ENCODE measurements around the gene DOCK3. TPM values are rescaled to one million over a fixed set of nuclear protein-coding genes. Genes with fewer than 3 reads are reported as not detected.
"Not testable (repeated sequence)": the region's sequence is repeated elsewhere in the genome, so short reads cannot be mapped to it uniquely, and the experiment has no call there.

Gene DOCK3
- total RNA-seq, 1 donor from 2014 or later, result 2.7 TPM

DNA sequence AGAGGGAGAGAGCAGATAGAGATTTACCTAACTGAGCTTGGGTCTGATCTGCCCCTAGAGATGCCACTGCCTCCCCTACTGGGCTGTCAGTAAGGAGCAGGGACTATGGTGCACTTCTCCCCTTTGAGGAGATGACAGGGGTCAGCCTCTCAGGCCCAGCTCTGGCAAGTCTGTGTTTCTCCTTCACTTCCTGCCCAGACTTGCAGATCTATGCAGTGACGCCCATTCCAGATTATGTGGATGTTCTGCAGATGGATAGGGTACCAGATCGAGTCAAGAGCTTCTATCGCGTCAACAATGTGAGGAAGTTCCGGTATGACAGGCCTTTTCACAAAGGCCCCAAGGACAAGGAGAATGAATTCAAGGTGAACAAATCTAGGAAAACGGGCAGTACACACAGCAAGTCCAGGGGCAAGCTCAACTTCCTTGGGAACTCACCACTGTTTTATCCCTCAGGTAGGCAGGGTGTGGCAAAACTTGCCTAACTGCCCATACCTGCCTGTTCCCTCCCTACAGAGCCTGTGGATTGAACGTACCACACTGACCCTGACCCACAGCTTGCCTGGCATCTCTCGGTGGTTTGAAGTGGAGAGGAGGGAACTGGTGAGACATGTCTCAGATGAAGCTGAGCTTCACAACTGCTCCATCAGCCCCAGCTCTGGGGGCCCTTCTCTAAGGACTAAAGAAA is 681.3 kb downstream of the DOCK3 start:
- no peaks in the 10 kb centered on the region for H3K9me3 ChIP-seq
- TF ChIP-seq, protein P1, sequence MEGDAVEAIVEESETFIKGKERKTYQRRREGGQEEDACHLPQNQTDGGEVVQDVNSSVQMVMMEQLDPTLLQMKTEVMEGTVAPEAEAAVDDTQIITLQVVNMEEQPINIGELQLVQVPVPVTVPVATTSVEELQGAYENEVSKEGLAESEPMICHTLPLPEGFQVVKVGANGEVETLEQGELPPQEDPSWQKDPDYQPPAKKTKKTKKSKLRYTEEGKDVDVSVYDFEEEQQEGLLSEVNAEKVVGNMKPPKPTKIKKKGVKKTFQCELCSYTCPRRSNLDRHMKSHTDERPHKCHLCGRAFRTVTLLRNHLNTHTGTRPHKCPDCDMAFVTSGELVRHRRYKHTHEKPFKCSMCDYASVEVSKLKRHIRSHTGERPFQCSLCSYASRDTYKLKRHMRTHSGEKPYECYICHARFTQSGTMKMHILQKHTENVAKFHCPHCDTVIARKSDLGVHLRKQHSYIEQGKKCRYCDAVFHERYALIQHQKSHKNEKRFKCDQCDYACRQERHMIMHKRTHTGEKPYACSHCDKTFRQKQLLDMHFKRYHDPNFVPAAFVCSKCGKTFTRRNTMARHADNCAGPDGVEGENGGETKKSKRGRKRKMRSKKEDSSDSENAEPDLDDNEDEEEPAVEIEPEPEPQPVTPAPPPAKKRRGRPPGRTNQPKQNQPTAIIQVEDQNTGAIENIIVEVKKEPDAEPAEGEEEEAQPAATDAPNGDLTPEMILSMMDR (IDR thresholded peaks at IDR 0.05), result no peak
- no peaks in the 10 kb centered on the region for H3K36me3 ChIP-seq
- no peak overlapping the region for H3K4me3 ChIP-seq
- no peaks in the 10 kb centered on the region for H3K4me1 ChIP-seq
- ATAC-seq, result no peak
- H3K27me3 ChIP-seq, result no peaks in the 10 kb centered on the region
- no peak overlapping the region for H3K27ac ChIP-seq
- DNase-seq, result no peak
- intact Hi-C loops (cut with DNase I), result no loop called here

GRCh38 chr3:51357856-51358255 is 683.1 kb downstream of the DOCK3 start:
- H3K4me1 ChIP-seq, result no peaks in the 10 kb centered on the region
- H3K9me3 ChIP-seq, result no peaks in the 10 kb centered on the region
- H3K27ac ChIP-seq, result no peak overlapping the region
- H3K27me3 ChIP-seq, result no peaks in the 10 kb centered on the region
- no peak for ATAC-seq
- no peak overlapping the region for H3K4me3 ChIP-seq
- DNase-seq, result no peak
- TF ChIP-seq, protein P1 (IDR thresholded peaks at IDR 0.05), result no peak
- intact Hi-C loops (cut with DNase I), result no loop called here
- H3K36me3 ChIP-seq, result no peaks in the 10 kb centered on the region

DNA sequence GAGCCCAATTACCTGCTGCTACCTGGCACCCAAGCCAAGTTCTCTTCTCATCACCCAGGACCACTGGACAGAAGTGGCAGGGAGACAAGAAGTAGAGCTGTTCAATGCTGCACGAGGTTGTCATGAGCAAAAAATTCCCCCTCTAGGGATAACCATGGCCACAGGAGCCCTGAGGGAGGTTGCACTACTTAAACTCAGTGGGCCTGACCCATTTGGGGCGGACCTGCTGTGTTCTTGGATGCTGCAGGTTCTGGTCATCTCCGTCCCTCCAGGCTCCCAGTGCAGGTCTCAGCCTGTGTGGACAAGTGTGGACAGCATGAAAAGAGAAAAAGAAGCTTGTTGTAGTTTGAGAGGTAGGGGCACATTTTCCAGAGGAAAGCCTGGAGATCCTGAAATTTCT is 684.3 kb downstream of the DOCK3 start:
- no peaks in the 10 kb centered on the region for H3K36me3 ChIP-seq
- intact Hi-C loops (cut with DNase I), result no loop called here
- H3K27me3 ChIP-seq, result no peaks in the 10 kb centered on the region
- H3K4me3 ChIP-seq, result no peak overlapping the region
- H3K9me3 ChIP-seq, result no peaks in the 10 kb centered on the region
- DNase-seq (no peak), ATAC-seq (no peak)
- H3K4me1 ChIP-seq, result no peaks in the 10 kb centered on the region
- H3K27ac ChIP-seq, result no peak overlapping the region
- TF ChIP-seq, protein P1 (IDR thresholded peaks at IDR 0.05), result no peak

DNA sequence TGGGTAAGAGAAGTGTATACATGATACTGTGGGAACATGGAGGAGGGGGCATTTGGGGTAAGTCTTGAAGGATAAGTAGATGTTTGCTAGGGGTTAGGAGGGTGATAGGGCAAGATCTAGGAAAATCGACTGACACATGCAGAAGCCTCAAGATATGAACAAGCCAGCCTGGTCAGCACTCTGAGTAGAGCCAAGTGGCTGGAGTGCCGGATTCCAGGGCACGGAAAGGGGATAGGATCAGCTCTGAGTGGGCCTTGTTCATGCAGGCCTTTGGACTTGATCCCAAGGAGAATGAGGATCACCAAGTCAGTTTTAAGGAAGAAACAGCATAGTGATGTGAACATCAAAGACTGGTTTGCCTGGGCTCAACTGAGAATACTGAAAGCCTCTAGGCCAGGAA is 686.1 kb downstream of the DOCK3 start:
- TF ChIP-seq, protein P1 (IDR thresholded peaks at IDR 0.05), result no peak
- intact Hi-C loops (cut with DNase I), result no loop called here
- Histone ChIP-seq H3K4me3 (no peak overlapping the region), H3K27ac (no peak overlapping the region), H3K4me1 (no peaks in the 10 kb centered on the region), H3K27me3 (no peaks in the 10 kb centered on the region), H3K9me3 (no peaks in the 10 kb centered on the region), H3K36me3 (no peaks in the 10 kb centered on the region)
- no peak for ATAC-seq
- no peak for DNase-seq

DNA sequence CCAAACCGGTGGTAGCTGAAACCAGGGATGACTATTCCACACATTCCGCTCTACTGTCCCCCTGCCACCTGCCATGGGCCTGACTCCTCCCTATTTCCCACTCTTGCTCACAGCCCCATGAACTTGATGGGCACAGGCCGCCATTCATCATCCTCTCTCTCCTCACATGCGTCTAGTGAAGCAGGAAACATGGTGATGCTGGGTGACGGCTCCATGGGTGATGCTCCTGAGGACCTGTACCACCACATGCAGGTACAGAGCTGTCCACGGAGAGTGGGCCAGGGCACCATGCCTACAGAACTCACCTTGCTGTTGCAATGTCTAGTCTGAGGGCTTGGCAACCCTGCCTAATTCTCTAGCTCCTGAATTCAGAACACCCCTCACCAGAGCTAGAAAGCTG is 687.0 kb downstream of the DOCK3 start:
- intact Hi-C loops (cut with DNase I), result no loop called here
- no peaks in the 10 kb centered on the region for H3K4me1 ChIP-seq
- no peak overlapping the region for H3K27ac ChIP-seq
- TF ChIP-seq, protein P1 (IDR thresholded peaks at IDR 0.05), result no peak
- H3K9me3 ChIP-seq, result no peaks in the 10 kb centered on the region
- H3K36me3 ChIP-seq, result no peaks in the 10 kb centered on the region
- ATAC-seq (no peak), DNase-seq (no peak)
- no peaks in the 10 kb centered on the region for H3K27me3 ChIP-seq
- no peak overlapping the region for H3K4me3 ChIP-seq

GRCh38 chr3:51362476-51362875 is 687.7 kb downstream of the DOCK3 start:
- no peak for DNase-seq

DNA sequence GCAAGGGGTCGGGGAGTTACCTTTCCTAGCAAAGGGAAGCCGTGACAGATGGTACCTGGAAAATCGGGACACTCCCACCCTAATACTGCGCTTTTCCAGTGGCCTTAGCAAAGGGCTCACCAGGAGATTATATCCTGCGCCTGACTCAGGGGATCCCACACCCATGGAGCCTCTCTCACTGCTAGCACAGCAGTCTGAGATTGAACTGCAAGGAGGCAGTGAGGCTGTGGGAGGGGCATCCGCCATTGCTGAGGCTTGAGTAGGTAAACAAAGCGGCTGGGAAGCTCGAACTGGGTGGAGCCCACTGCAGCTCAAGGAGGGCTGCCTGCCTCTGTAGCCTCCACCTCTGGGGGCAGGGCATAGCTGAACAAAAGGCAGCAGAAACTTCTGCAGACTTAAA is 693.5 kb downstream of the DOCK3 start:
- H3K4me3 ChIP-seq; ATAC-seq; H3K9me3 ChIP-seq; H3K4me1 ChIP-seq; H3K27me3 ChIP-seq; intact Hi-C loops (cut with DNase I); DNase-seq; H3K36me3 ChIP-seq; H3K27ac ChIP-seq: not testable (repeated sequence)

More at GRCh38 chr3:51362476-51362875, 687.7 kb downstream of the DOCK3 start:
- Histone ChIP-seq H3K27ac (no peak overlapping the region), H3K27me3 (no peaks in the 10 kb centered on the region), H3K9me3 (no peaks in the 10 kb centered on the region), H3K4me3 (no peak overlapping the region), H3K4me1 (no peaks in the 10 kb centered on the region), H3K36me3 (no peaks in the 10 kb centered on the region)
- TF ChIP-seq, protein P1 (IDR thresholded peaks at IDR 0.05), result no peak
- no peak for ATAC-seq
- intact Hi-C loops (cut with DNase I), result no loop called here
